HG02852 (cell line): ENCODE measurements around the gene IRS1.

Experiments
- ATAC-seq: cut with Tn5 transposase; IDR thresholded peaks from one replicate; pipeline ENCODE4 v1.9.1; 2021; ENCODE audit warnings: mild to moderate bottlenecking, moderate library complexity; ENCODE audit not compliant: unreplicated experiment

Gene IRS1

DNA sequence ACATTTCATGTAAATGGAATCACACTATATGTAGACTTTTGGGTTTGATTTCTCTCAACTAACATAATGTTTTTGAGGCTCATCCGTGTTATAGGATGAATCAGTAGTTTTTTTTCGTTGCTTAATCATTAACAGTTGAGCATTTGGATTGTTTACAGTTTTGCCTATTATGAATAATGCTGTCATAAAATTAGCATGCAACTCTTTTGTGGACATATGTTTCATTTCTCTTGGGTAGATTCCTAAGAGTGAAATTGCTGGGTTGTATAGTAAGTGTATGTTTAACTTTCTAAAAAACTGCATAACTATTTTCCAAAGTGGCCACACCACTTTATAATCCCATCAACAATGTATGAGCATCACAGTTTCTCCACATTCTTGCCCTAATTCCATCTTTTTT is 28.6 kb upstream of the IRS1 start:
- ATAC-seq: no peak

DNA sequence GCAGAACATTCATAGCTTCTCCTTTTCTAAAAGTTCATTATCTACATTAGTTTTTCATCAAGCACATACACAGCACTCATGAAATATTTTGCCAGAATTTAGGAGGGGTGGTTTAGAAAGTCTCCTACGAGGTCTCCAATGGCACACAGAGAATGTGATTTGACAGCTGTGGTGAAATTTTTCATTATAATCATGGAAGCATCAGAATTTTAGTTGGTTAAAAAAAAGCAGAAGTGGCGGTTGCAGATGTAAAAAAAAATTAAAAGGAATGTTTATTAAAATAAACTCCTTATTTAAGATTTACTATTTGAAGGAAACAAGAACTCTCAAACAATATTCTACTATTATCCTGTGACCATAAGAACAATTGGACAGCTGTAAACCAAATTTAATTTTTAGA is 25.4 kb upstream of the IRS1 start:
- no peak for ATAC-seq

DNA sequence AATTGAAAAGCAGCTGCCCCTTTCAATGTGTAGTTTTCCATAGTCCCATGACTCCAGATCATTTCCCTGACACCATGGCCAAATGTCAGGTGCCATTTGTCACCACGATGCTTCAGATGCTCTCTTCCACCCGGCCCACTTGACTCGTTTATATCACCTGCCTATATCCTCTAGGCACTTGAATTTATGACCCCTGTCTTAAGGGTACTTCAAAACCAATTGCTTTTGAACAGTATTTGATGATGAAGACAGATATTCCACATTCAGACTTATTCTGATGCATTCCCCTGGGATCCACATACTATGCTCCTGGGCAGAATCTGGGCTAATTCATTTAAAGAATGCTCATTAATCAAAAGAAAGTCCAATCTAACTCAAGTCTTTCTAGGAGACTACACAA is 19.3 kb upstream of the IRS1 start:
- ATAC-seq: no peak

DNA sequence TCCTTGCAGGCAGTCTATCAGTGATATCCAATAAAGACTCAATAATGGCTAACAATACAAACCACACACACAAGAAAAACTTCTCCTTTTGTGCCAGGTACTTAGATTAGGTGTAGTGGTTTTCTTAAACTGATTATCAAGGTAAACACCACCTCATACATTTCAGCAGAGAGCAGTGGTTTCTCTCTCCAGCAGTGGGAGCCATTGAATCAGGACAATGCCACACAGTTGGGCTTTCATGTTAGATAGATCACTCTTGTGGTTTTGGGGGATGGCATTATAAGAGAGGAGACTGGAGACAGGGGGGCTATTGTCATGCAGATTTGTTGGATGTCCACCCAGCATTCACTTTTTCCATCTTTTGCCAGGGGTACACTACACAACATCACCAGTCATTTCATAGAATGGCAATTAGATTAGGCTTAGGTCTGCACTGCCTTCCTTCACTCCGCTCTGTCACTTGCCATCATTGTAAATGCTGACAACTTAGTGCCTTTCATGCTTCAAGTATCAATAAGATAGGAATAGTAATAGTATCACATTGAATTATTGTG is 13.6 kb upstream of the IRS1 start:
- no peak for ATAC-seq

DNA sequence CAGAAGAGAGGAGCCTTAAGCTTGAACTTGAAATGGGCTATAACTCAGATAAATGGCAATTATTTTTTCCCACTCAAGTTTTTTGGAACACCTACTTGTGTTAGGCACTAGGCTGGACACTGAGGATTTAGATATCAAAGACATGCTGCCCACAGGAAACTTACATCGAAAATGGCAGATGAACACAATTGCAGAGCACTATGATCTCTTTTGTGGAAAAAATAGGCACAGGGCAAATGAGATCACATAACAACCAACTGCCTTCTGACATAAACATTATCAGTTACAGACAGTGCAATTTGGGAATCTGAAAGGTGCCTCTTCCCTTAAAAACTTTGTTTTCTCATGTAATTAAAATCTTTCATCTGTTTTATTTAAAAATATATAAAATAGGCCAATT is 3.8 kb upstream of the IRS1 start:
- ATAC-seq: no peak

DNA sequence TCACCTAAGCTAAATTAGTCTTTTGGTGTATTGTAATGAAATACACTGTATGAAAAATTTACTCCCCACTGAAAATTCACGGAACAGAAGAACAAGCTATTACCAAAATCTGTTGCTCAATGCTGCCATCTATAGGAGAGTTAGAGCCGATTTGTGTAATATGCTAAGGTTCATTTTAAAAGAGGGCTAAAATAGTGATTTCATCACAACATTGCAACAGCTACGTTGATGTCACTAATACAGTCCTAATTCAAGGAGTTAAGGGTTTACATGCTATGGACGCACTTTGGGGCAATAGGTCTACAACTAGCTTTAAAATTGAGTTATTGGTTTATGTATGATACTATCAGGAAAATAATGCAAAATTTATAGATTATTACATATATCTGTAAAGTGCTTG is 3.0 kb upstream of the IRS1 start:
- no peak for ATAC-seq

DNA sequence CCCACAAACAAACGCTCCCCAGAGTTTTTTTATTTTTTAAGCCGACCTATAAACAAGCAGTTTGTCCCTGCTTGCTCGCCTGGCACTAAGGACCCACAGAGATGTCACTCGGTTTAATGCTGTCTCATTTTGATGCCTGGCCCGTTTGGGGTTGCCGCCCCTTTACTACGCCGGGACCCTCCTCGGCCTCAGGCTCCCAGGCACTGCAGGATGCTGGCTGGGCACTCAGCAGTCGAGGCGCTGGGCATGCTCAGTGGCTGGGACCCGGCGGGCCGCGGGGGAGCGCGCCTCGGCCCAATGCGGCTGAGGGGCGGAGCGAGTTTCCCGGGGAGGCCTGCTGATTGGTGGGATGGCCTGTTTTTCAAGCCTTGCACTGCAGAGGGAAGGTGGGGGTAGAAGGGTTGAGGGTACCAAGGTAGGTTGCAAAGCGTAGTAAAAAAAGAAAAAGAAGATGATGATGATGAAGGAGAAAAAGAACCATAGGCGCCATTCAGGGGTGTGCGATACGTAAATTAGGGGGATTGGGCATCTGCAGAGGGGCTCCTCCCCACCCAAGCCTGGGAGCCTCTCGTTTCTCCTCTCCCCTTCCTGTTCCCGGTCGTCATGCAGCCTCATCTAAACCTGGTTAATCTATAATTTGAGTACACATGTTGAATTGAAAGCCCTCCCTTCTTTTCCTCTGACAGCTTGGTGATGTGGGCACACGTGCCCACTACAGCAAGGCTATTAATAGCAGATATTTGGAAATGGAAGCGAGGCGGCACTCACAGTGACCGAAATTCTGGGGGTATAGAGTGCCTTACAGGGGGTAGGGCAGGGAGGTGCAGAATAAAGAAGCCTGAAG is 1.5 kb upstream of the IRS1 start:
- ATAC-seq: peak; percentile 75

DNA sequence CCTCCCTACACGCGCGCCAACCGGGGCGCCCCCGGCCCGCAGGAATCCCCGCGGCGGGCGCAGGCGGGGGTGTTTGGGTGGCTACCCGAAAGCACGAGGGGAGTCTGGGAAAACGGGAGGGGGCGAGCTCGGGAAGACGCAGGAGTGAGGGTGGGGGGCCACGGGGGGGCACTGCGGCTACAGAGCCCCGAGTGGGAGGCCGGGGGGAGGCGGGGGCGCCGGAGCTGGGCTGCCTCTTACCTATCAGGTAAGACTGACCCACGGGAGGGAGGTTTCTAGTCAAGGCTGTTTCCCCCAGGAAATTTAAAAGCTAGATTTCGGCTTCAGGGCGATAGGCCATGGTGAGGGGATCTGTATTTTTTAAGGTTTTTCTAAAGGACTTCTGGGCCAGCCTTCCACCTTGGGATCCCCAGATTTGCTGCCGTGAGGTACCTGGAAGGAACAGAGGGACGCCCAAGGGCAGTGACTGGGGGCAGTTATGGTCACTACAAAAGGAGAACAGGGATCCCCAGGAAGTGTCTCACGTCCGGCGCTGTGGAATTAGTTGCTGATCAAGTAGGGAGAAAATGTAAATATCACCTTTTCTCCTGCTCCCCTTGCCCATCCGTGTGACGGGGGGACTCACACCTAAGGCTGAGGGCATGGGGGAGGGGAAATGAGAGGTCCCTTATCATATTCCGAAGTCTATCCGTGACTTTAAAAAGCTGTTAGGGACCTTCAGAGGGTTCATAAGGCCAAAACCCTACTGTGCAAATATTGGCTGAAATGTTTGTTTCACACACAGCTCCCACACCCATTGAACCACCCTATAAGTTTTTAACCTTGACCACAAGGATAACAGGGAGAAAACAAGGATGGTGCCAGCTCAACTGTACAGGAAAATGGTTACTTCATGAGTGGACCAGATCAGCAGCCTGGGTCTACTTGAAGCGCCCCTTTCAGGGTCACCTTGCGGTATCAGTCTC is 638 bp upstream of the IRS1 start:
- ATAC-seq: no peak

DNA sequence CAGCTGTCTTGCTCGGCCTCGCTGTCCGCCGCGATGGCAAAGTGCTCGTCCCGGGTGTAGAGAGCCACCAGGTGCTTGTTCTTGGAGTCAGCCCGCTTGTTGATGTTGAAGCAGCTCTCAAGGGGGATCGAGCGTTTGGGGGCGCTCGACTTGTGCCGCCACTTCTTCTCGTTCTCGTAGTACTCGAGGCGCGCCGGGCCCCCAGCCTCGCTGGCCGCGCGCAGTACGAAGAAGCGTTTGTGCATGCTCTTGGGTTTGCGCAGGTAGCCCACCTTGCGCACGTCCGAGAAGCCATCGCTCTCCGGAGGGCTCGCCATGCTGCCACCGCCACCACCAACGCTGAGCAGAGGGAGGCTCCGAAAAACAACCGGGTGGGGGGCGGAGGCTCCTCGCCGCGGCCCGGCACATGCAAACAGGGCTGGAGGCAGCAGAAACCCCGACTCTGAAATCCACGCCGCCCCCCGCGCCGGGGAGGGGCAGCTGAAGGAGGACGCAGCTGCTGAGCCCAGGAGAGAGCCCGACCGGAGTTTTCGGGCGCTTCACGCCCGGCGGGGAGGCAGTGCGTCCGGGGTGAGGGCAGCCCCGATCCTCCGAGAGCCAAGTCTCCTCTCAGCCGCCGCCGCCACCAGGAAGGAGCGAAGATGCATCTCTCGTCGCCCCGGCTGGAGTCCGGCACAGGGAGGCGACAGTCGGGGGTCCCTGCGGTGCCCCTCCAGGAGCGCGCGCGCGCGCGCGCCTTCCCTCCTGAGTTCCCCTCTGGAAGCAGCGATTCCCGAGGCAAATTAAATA is 1.0 kb downstream of the IRS1 start:
- ATAC-seq: peak; percentile 25

DNA sequence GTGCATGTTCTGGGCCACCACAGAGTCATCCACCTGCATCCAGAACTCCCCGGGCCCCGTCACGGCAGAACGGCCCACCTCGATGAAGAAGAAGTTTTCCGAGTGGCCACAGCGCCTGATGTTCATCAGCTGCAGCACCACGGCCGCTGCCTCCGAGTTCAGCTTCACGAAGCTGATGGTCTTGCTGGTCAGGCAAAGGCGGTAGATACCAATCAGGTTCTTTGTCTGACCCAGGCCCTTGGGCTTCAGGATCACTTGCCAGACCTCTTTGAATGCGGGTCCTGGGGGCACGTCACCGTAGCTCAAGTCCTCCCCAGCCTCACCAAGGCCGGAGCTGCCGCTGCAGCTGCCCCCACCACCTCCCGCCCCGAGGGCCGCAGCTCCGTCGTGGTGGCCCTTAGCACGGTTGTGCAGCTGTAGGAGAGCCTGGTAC is 1.6 kb downstream of the IRS1 start:
- no peak for ATAC-seq

DNA sequence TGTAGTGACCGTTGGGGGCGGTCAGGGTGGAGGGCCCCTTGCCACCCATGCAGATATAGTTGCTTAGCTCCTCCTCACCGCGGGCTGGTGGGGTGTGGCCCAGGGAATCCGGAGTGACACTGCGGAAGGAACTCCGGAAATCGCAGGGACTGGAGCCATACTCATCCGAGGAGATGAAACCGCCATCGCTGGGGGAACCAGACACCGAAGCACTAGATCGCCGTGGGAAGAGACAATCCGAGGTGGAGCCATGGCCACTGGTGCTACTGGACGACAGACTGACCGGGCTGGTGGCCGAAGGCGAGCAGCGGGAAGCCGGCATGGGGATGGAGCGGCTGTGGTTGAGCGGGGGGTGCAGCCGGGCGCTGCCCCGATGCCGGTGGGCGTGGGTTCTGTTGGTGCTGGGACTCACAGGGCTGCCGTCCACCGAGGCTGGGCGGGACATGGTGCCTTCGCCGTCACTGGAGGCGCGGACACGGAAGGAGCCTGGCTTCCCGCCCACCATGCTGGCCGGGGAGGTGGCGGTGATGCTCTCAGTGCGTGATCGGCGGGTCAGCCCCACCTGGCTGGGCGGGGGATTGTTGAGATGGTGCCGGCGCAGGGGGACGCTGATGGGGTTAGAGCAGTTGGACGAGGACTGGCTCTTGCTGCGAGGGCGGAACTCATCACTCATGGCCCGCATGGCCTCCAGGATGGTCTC is 2.2 kb downstream of the IRS1 start:
- no peak for ATAC-seq

DNA sequence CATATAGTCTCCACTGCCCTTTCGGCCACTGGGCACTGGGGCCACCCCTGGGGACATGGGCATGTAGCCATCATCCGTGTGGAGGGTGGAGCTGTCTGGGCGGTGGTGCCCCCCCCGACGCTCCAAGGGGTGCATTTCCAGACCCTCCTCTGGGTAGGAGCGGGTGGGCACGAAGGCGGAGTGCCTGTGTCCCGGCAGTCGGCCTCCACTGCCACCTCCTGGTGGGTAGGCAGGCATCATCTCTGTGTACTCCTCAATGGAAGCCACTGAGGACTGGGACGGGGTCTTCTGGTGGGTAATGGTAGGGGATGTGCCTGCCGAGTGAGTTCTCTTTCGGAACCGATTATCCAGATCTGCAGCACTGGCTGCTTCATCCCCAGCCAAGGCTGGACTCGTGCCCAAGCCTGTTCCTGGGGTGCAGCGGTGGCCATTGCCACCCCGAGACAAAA is 2.8 kb downstream of the IRS1 start:
- no peak for ATAC-seq

DNA sequence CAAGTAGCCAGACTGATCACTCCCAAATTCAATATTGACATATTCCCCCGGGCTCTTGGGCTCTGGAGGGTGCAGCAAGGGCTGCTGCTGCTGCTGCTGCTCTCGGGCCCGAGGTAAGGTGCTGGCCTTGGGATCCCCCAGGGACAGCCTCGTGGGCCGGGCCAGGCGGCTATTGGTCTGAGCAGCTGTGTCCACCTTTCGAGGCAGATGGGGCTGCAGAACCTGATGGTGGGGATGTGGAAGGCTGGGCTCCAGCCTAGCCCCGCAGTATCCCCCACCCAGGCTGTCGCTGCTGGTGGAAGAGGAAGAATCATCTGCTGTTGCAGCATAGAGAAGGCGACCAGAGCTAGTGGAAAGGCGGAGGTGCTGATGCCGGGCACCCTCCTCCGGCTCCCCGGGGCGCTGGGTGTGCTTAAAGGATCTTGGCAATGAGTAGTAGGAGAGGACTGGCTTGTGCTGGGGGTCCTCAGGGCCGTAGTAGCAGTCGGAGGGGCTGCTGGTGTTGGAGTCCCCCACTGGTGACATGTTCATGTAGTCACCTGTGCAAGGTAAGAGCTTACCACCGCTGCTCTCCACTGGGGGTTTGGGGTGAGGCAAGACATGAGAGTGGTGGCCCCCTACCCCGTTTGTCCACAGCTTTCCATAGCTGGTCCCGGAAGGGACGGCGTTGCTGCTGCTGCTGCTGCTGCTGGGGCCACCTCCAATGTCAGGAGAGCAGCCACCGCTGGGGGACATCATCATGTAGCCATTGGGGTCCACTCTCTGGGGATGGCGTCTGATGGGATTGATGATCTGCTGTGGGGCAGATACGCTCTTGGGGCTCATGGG is 3.4 kb downstream of the IRS1 start:
- ATAC-seq: no peak

DNA sequence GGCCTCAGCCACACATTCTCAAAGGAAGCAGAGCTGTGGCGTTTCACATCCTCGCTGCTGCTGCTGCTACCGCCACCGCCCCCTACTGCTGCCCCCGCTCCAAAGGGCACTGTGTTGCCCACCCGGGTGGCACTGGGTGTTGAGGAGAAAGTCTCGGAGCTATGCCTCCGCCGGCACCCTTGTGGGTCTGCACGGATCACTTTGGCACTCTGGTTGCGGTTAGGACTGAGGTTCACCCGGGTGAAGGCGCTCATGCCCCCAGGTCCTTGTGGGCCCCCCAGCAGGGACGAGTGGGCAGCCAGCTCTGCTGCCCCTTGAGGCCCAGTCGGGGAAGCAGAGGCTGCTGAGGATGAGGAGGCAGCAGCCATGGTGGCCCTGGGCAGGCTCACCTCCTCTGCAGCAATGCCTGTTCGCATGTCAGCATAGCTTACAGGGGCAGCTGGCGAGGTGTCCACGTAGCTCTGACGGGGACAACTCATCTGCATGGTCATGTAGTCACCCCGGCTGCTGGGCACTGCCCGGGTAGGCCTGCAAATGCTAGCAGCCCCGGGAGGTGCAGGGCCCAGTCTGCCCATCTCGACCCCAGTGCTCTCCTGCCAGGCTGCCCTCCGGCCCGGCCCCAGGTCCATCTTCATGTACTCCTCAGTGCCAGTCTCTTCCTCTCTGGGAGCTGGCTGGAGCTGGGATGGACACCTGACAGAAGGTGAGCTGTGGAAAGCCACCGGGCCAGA is 4.2 kb downstream of the IRS1 start:
- no peak for ATAC-seq

DNA sequence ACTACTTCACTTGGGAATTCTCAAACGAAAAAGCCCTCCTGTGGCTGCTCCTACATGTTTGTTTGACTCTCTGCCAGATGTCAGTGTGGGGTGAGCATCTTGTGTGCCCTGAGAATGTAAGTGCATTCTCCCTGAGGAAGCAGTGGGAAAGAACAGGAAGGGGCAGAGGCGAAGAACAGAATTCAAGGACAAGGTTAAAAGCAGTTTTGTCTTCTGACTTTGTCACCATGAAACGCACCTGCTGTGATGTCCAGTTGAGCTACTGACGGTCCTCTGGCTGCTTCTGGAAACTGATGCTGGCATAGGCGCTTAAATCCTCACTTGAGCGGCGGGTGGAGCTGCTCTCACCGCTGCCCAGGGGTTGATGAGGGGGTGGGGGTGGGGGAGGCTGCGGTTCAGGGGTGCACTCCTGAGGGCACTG is 4.9 kb downstream of the IRS1 start:
- no peak for ATAC-seq

DNA sequence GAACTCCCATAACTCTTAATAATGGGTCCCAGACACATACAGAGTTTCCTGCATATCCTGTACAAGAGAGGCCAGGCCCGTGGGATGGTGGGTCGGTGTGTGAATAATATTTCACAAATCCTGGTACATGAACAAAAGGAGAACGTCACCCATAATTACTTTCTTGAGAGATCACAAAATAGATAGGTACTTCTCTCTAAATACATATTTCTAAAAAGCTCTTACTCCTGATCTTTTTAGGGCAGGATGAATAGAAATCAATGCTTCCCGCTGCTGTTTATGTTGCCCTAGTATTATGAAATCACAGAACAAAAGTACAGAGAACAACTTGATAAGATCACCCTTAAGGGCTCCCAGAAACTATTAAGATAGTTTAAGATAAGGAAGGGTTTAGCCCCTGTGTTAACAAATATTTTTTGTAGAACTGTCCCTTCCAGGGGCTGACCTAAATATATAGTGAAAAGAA is 5.4 kb downstream of the IRS1 start:
- ATAC-seq: no peak

DNA sequence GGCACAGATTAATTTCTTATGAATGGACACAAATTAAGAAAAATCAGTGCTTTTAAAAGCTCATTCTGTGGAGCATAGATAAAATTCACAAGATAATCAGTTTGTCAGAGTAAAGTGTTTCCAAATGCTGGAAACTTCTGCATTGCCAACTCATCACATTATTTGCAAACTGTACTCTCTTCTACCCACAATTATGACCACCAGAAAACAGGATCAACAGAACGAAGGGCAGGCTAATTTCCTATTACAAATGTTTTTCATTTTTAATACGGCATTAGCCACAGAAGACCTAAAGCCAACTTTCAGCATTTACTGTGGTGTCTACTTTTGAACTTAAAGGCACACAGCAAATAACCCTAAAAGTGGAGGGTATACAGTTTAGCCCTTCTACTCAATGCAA is 6.0 kb downstream of the IRS1 start:
- ATAC-seq: no peak

DNA sequence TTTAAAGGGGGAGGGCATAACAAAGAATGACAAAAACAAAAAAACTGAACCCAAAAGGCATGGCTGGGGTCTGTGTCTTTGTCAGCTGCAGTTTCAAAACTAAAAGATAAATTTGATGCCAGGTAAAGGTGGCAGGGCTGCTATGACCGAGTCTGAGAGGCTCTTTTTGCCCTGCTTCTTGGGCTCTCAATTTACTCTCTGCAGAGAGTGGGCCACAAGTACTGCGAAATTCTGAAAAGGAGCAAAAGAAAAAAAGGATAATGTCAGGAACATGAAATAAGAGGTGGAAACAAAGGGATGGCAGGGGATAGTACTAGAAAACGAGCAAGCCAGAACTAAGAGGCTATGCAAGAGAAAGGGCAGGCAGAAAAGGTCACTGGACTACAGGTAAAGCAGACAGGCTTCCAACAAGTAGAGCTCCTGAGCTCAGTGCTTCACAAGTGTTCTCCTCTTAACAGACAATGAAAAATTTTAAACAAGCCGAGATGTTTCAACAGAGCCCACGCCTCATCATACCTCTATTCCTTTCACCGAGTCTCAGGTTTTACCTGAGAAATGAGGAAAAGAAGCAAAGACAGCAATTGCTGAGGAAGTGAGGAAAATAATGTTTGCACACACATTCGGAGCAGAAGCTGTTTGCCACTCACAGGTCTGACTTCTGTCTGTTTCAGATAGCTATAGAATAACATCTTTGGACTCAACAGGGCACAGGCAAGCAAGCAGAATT is 7.3 kb downstream of the IRS1 start:
- ATAC-seq: no peak
